M059J (cell line): ENCODE measurements around the gene AGAP1. TPM values are rescaled to one million over a fixed set of nuclear protein-coding genes. Genes with fewer than 3 reads are reported as not detected.

Experiments
- DNase-seq: peaks from one replicate; pipeline ENCODE4 v3.0.0-alpha.2; 2012; ENCODE audit warnings: low read depth
- total RNA-seq: library from RNA; depleted of rRNA; stranded (reverse); fragments of >200 nt; shearing (Covaris generic); gene quantifications from 2 replicates; pipeline ENCODE4 v1.2.3, GENCODE V29; 2014

Gene AGAP1
- total RNA-seq, 1 experiment from 2014 or later, result 8.7 TPM

- no peak for DNase-seq
Observed at GRCh38 chr2:235810846-235811245, 317.0 kb downstream of the AGAP1 start.

GRCh38 chr2:235811446-235812184 lies 317.8 kb downstream of the AGAP1 start:
- no peak for DNase-seq

- DNase-seq, result no peak
Observed at GRCh38 chr2:235812185-235812665, 318.4 kb downstream of the AGAP1 start.

- DNase-seq, result no peak
Observed at GRCh38 chr2:235813398-235813797, 319.6 kb downstream of the AGAP1 start.

- DNase-seq, result no peak
Observed at GRCh38 chr2:235820571-235820970, 326.7 kb downstream of the AGAP1 start.

GRCh38 chr2:235824331-235824730 lies 330.5 kb downstream of the AGAP1 start:
- DNase-seq, result no peak

- DNase-seq, result no peak
Observed at GRCh38 chr2:235825946-235826345, 332.1 kb downstream of the AGAP1 start.

- no peak for DNase-seq
Observed at GRCh38 chr2:235826826-235827225, 333.0 kb downstream of the AGAP1 start.

GRCh38 chr2:235827585-235827992 lies 333.7 kb downstream of the AGAP1 start:
- peak; percentile 66 for DNase-seq

GRCh38 chr2:235829726-235830125 lies 335.9 kb downstream of the AGAP1 start:
- no peak for DNase-seq

GRCh38 chr2:235831755-235832154 lies 337.9 kb downstream of the AGAP1 start:
- DNase-seq, result no peak

- no peak for DNase-seq
Observed at GRCh38 chr2:235832941-235833340, 339.1 kb downstream of the AGAP1 start.

- no peak for DNase-seq
Observed at GRCh38 chr2:235833971-235834620, 340.3 kb downstream of the AGAP1 start.

GRCh38 chr2:235834781-235835180 lies 340.9 kb downstream of the AGAP1 start:
- no peak for DNase-seq

- DNase-seq, result no peak
Observed at GRCh38 chr2:235835810-235836209, 342.0 kb downstream of the AGAP1 start.

GRCh38 chr2:235836491-235836911 lies 342.7 kb downstream of the AGAP1 start:
- DNase-seq, result no peak

GRCh38 chr2:235839226-235839625 lies 345.4 kb downstream of the AGAP1 start:
- DNase-seq, result no peak

GRCh38 chr2:235839974-235840373 lies 346.1 kb downstream of the AGAP1 start:
- no peak for DNase-seq

GRCh38 chr2:235841863-235842262 lies 348.0 kb downstream of the AGAP1 start:
- no peak for DNase-seq

GRCh38 chr2:235842941-235843340 lies 349.1 kb downstream of the AGAP1 start:
- no peak for DNase-seq

GRCh38 chr2:235843591-235844395 lies 349.9 kb downstream of the AGAP1 start:
- no peak for DNase-seq

GRCh38 chr2:235844561-235844960 lies 350.7 kb downstream of the AGAP1 start:
- no peak for DNase-seq
